Measurements from ENCODE around the gene VIPR2. TPM values are rescaled to one million over a fixed set of nuclear protein-coding genes. Genes with fewer than 3 reads are reported as not detected.
"Not testable (repeated sequence)": the region's sequence is repeated elsewhere in the genome, so short reads cannot be mapped to it uniquely, and the experiment has no call there.

The VIPR2 gene
- total and polyA plus RNA-seq, 8 donors: 3.7 to 13.7 (median 10.6) TPM

GRCh38 chr7:159083001-159083697 lies 61.5 kb downstream of the VIPR2 start:
- WGBS, 2 donors: 91% methylated on average over 13 of the region's 13 CpGs
- no peaks in the 10 kb centered on the region for H3K4me1 ChIP-seq
- H3K27me3 ChIP-seq: no peaks in the 10 kb centered on the region
- ATAC-seq (no peak), FAIRE-seq (no peak), DNase-seq (peak in 2 of 6 donors; percentile 9 to 53)
- H3K4me3 ChIP-seq: no peak overlapping the region
- intact Hi-C loops (cut with DNase I): no loop called here
- TF ChIP-seq, protein P1, sequence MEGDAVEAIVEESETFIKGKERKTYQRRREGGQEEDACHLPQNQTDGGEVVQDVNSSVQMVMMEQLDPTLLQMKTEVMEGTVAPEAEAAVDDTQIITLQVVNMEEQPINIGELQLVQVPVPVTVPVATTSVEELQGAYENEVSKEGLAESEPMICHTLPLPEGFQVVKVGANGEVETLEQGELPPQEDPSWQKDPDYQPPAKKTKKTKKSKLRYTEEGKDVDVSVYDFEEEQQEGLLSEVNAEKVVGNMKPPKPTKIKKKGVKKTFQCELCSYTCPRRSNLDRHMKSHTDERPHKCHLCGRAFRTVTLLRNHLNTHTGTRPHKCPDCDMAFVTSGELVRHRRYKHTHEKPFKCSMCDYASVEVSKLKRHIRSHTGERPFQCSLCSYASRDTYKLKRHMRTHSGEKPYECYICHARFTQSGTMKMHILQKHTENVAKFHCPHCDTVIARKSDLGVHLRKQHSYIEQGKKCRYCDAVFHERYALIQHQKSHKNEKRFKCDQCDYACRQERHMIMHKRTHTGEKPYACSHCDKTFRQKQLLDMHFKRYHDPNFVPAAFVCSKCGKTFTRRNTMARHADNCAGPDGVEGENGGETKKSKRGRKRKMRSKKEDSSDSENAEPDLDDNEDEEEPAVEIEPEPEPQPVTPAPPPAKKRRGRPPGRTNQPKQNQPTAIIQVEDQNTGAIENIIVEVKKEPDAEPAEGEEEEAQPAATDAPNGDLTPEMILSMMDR (IDR thresholded peaks at IDR 0.05): no peak
- no peaks in the 10 kb centered on the region for H3K36me3 ChIP-seq
- no peaks in the 10 kb centered on the region for H3K9me3 ChIP-seq
- H3K27ac ChIP-seq: no peak overlapping the region

DNA sequence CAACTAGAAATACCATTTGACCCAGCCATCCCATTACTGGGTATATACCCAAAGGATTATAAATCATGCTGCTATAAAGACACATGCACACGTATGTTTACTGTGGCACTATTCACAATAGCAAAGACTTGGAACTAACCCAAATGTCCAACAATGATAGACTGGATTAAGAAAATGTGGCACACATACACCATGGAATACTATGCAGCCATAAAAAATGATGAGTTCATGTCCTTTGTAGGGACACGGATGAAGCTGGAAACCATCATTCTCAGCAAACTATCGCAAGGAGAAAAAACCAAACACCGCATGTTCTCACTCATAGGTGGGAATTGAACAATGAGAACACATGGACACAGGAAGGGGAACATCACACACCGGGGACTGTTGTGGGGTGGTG lies 62.6 kb downstream of the VIPR2 start:
- not testable (repeated sequence) for ATAC-seq

GRCh38 chr7:159078911-159079270 lies 65.8 kb downstream of the VIPR2 start:
- Histone ChIP-seq H3K9me3 (no peaks in the 10 kb centered on the region), H3K27me3 (no peaks in the 10 kb centered on the region), H3K27ac (no peak overlapping the region), H3K4me1 (no peaks in the 10 kb centered on the region), H3K36me3 (no peaks in the 10 kb centered on the region), H3K4me3 (no peak overlapping the region)
- TF ChIP-seq, protein P1 (IDR thresholded peaks at IDR 0.05): no peak
- intact Hi-C loops (cut with DNase I): no loop called here
- ATAC-seq (no peak), DNase-seq (peak in 1 of 6 donors; percentile 13), FAIRE-seq (no peak)
- WGBS, 2 donors: 93 to 96% methylated on average over 6 of the region's 6 CpGs

More for the DNA sequence above, 62.6 kb downstream of the VIPR2 start:
- intact Hi-C loops (cut with DNase I); DNase-seq; H3K27ac ChIP-seq; H3K27me3 ChIP-seq; H3K9me3 ChIP-seq; FAIRE-seq; H3K4me1 ChIP-seq; H3K4me3 ChIP-seq; H3K36me3 ChIP-seq: not testable (repeated sequence)
- 63 to 94% methylated on average over 2 of the region's 5 CpGs for WGBS, 2 donors

DNA sequence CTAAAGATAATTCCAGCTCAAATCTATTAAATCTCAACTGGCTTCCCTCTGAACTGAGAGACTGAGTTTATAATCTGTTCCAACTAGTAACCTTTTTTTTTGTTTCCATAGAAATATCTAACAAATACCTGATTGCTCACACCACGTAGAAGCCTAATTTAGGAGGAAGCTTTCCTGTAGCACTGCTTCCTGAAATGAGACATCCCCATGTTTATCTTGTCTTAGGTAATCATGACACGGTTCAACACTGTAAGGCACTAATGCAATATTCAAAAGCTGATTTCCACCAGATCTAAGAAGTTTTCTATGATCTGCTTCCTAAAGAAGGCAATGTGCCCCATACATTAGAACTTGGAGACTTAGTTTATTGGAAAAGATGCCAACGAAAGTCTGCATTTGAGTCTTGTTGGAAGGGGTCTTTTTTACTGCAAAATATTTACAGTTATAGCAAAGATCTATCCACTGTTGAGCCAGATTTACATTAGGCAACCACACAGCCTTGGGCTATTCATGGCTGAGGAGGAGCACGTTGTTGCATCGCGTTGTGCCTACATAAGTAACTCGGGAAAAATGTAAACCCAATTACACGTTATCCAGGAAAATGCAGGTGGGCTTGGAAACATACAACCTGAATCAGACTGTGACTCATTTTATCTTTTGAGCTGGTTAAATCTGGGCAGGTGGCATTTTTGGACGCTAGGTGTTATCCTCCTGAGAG lies 66.3 kb downstream of the VIPR2 start:
- intact Hi-C loops (cut with DNase I): no loop called here
- FAIRE-seq: no peak
- Histone ChIP-seq H3K36me3 (no peaks in the 10 kb centered on the region), H3K27me3 (no peaks in the 10 kb centered on the region), H3K4me3 (no peak overlapping the region), H3K4me1 (no peaks in the 10 kb centered on the region), H3K9me3 (no peaks in the 10 kb centered on the region), H3K27ac (no peak overlapping the region)
- no peak for DNase-seq
- no peak for ATAC-seq
- 86 to 87% methylated on average over 9 of the region's 9 CpGs for WGBS, 2 donors
- TF ChIP-seq, protein P1 (IDR thresholded peaks at IDR 0.05): no peak

- Histone ChIP-seq H3K27ac (no peak overlapping the region), H3K27me3 (no peaks in the 10 kb centered on the region), H3K4me1 (no peaks in the 10 kb centered on the region), H3K9me3 (no peaks in the 10 kb centered on the region), H3K36me3 (no peaks in the 10 kb centered on the region), H3K4me3 (no peak overlapping the region)
- TF ChIP-seq, protein P1 (IDR thresholded peaks at IDR 0.05): no peak
- DNase-seq (no peak), ATAC-seq (no peak), FAIRE-seq (no peak)
- intact Hi-C loops (cut with DNase I): no loop called here
Measured at GRCh38 chr7:159076333-159076732, 68.3 kb downstream of the VIPR2 start.
